PFSK-1 (cell line): ENCODE measurements around the gene PQBP1.

ENCODE experiments used
- FOXP2 ChIP-seq: optimal IDR thresholded peaks from 2 replicates; pipeline ENCODE3; 2011; ENCODE audit warnings: borderline replicate concordance, control low read depth, inconsistent platforms; ENCODE audit not compliant: insufficient read depth; ENCODE audit errors: extremely low read length, extremely low read depth
- POLR2AphosphoS5 ChIP-seq: IDR thresholded peaks from 2 replicates; pipeline ENCODE4 v1.6.1; 2012; ENCODE audit warnings: low read depth, mild to moderate bottlenecking, control low read depth, low read length, moderate library complexity
- SIN3A ChIP-seq: IDR thresholded peaks from 2 replicates; pipeline ENCODE4 v1.6.1; 2012; ENCODE audit warnings: mild to moderate bottlenecking, low read length, moderate library complexity, borderline replicate concordance; ENCODE audit not compliant: insufficient read depth
- TAF1 ChIP-seq: IDR thresholded peaks from 2 replicates; pipeline ENCODE4 v1.6.1; 2012; ENCODE audit warnings: low read length, control low read depth, borderline replicate concordance; ENCODE audit not compliant: insufficient read depth

DNA sequence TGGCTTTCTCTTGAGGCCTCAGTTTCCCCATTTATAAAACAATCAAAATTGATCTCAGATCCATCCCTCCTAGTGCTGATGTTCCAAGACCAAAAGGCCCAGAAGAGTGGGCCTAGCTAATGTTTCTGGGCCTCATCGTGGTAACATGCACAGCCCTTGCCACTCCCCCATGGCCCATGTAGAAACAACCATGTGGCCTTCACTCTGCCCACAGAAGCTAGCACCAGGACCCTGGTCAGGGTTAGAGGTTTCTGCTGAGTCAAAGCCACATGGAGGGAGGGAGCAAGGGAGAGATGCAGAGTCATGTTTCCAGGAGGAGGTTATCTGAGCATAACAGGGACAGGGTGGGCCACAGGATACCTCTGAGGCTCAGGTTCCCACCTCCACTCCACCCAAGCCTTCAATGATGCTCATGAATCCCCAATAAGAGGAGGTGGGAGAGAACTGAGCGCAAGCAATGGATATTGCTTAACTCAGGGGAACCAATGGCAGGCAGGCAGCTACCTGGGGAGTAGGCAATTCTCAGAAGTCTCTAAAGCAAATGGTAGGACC is 42.8 kb downstream of the PQBP1 start:
- TF ChIP-seq SIN3A (no peak), TAF1 (no peak), POLR2AphosphoS5 (no peak), FOXP2 (no peak)
